Stimulated activated CD8-positive, alpha-beta memory T cell treated with anti-CD3 and anti-CD28 coated beads, Interleukin-15, amount 100 ng/mL, for 48 hours (primary cell): ENCODE results near the gene CARD11.
"Not testable (repeated sequence)": the region's sequence is repeated elsewhere in the genome, so short reads cannot be mapped to it uniquely, and the experiment has no call there.

Source experiments
- DNase-seq, 2 donors: peaks; one replicate each; pipeline ENCODE4 v3.0.0-alpha.2; 2020; ENCODE audit warnings: low read depth in 2 of 2

CARD11 gene

DNA sequence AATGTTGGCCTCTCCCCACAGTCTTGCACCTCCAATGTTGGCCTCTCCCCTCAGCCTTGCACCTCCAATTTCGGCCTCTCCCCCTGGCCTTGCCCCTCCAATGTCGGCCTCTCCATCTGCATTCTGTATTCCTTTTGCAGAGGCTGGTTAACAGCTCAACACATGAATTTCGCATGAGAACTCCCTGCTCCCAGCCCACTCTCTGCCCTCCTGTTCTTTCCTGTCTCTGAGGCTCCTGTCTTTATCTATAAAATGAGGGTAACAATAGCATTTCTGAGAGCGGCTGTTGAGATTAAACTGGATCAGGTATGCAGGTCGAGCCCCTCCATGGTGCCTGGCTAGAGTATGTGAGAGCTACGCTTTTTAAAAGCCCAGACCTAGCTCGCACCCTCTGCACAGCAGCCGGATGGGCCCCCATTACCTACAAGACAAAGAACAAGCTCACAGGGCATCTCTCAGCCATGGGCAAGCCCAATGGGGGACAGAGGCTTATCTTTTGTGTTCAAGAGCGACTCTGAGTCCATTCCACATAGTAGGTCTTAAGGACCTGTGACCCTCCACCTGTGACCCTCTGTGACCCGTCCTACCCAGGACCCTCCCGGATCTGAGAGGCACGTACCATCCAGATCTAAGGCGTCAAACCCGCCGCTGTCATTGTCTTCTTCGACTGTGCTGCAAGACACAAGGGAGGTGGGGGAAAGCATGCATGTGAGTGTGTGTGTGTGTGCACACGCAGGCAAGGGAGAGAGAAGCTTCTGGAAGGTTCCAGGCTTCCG is 117.4 kb downstream of the CARD11 start:
- no peak for DNase-seq

DNA sequence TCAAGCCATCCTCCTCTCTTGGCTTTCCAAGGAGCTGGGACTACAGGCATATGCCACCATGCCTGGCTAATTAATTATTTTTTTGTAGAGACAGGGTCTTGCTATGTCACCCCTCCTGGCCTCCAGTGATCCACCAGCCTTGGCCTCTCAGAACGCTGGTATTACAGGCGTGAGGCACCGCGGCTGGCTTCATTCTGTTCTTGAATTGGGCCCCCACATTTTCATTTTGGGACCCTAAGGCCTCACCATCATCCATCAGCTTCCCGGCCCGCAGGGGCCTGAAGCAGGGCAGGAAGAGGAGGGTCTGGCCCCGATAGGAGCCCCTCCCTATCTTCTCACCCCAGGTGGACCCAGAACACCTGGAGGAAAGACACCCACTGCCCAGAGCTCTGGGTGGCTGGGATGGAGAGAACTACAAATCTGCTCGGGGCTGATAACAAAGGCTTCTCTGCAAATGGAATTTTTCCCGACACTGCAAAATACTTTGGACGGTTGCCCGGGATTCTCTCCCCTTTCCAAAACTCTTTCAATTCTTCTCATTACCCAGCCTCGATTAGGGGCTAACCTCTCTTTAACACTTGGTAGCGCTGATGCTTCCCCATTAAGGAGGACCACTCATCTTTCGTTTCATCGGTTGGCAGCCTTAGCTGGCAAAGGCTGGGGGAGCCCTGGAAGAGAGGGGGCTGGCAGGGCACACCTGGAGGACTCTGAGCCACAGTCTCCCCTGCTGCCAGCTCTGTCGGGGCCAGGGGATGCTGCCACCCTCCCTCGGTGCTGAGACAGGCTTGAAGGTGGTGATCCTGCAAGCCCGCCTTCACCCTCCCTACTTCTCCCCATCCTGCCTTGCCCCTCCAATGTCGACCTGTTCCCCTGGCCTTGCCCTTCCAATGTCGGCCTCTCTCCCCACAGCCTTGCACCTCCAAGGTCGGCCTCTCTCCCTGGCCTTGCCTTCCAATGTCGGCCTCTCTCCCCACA is 118.5 kb downstream of the CARD11 start:
- DNase-seq = no peak

DNA sequence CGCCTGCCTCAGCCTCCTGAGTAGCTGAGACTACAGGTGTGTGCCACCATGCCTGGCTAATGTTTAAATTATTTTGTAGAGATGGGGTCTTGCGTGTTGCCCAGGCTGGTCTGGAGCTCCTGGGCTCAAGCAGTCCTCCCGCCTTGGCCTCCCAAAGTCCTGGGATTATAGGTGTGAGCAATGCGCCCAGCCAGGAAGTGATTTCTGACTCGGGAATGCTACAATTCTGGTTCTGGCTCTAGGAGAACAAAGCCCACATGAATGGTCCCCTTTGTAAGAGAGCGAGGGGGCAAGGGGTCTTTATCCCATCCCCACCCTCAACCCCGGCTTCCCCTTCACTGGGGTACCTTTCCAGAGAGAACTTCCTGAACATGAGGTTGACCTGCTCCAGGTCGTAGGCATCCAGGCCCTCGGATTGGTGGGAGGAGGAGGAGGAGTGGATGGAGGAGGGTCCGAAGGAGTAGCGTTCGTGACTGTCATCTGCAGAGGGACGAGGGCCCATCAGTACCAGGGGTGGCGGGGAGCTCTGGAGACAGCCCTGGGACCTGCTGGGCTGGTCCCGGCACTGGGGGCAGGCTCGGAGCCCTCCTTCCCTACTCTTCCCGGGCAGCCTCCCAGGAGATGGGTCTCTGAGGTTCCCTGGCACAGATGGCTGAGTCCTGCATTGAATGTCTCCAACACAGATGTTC is 119.6 kb downstream of the CARD11 start:
- DNase-seq = no peak

DNA sequence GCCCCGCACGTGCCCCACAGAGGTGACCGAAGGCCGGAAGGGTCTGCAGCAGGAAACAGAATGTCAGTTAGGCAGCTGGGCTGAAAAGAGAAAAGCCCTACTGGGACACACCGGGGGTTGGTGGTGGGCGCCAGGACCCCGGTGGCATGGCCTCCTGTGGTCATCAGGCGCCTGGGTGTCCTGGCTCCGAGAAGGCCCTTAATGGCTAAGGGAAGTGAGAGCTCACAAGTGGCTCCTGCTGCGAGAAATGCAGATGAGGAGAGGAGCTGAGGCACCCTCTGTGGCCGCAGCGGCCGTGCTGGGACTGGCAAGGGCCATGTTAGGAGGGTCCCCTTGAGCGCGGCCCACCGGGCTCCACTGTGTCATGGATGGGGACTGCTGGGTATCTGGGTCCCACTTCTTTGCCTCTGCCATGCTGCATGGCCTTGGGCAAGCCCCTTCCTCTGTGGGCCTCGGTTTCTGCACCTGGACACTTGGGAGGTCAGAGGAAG is 120.3 kb downstream of the CARD11 start:
- DNase-seq = no peak

DNA sequence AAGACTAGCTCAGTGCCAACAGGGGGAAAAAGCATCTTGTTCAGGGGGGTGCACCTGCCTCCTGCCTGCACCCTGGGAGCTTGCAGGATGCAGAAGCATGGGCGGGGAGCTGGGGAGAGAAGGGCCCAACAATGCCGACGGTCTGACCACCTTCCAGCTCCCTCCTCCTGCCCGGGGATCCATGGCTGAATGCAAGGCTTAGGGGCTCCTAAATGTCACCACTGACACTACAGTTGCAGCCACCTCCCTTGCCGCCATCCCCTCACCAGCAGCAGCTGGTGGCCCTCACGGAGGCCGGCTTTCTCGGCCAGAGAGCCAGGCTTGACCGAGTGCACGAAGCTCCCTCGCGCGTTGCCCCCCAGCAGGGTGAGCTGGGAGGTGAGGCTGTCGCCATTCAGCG is 120.8 kb downstream of the CARD11 start:
- no peak for DNase-seq

DNA sequence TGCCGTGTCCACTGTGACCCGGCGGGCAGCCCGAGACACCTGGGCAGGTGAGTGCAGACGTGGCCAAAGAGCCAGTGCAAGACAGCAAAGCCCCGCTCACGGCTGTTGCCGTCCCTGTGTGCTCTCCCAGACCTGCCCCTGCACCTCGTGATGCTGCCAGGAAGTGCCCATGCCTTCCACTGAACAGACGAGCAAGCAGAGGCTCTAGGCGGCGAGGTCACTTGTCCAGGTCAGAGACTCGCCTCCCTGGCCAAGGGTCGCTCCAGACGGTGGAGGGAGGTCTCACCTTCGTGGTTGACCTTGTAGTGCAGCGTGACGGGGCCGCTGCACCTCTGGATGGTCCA is 121.3 kb downstream of the CARD11 start:
- no peak for DNase-seq

DNA sequence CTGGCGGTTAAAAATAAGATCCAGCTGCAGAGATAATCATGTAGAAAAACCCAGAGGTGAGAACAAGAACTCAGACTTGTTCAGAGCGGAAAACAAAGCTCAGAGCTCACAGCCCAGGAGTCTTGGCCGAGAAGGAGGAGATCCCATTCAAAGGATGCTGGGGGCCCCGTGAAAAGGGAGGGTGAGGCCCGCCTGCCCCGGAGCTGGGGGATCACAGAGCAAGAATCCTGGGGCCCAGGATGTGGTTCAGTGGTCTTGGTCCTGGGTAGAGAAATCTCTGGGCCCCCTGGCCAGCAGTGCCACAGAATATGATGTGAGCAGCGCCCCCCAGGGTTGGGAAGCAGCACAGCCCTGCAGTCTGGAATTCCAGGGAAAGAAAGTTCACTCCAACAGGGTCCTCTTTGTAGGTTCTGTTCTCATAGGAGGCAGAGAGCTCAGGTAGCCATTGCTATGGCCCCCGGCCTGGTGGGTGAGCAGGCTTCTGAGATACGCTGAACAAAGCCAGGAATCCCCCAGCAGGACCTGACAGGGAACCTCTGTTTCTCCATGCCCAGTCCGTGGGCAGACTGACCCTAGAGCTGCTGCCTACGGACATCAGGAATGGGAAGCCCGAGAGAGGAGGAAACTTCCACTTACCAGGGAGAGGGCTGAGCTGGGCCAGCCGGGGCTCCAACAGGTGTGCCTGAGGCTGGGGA is 121.9 kb downstream of the CARD11 start:
- no peak for DNase-seq

DNA sequence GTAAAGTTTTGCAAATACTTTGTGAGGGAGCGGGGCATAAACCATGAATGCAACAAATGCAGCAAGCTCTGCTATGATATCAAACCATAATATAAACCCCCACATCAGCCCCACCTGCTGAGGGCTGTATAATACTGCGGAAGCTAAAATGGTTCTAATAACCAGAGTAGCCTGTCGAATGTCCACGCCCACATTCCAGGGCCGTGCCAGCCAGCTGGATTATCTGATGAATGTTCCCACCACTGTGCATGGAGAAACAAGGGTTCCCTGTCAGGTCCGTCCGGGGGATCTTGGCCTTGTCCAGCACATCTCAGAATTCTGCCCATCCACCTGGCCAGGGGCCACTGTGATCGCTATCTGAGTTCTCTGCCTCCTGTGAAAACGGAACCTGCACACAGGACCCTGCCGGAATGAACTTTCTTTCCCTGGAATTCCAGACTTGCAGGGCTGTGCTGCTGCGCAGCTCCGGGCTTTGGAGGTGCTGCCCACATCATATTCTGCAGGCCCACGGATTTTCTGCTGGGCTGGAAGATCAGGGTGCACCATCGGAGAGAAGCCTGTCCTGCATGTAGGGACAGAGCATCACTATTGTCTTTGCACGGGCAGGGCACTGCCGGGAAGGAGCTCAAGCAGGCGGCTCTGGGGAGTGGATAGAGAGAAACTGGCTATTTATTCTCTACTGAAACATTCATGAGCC is 122.6 kb downstream of the CARD11 start:
- DNase-seq = no peak

DNA sequence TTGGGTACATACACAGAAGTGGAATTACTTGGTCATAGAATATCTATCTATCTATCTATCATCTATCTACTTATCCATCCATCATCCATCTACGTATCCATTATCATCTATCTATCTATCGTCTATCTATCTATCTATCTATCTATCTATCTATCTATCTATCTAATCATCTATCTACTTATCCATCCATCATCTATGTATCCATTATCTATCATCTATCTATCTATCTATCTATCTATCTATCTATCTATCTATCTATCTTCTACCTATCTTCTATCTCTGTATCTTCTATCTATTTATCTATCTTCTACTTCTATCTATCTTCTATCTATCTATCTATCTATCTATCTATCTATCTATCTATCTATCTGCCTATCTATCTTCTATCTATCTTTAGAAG is 123.2 kb downstream of the CARD11 start:
- DNase-seq = not testable (repeated sequence)

DNA sequence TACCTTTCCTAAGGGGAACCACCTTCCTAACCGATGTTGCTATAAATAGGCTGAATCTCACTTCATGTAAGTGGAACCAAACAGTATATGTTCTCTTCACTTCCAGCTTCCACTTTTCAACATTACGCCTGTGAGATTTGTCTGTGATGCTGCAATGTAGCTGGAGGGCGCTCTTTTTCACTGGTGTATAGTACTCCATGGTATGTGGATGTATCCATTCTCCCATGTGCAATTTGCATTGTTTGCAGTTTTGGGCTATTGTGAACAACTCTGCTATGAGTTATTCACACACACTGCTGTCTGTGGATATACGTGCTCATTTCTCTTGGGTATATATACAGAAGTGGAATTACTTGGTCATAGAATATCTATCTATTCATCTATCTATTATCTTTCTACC is 123.6 kb downstream of the CARD11 start:
- DNase-seq = no peak

DNA sequence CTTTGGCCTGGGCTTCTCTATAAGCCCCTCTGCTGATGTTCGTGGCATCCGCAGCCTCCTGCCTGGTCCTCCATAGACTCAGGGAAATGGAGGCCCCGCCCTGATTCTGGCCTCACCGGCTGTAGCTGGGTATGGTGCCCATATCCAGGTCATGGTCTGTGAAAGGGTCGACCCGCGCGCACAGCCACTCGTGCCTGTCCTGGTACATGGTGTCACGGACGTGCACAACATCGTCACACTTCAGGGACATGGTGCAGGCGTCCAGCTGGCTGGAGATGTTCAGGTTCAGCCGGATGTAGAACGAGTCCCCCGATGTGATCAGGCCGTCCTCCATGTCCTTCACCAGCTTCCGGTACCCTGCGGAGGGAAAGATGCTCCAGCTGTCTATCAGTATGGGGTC is 124.4 kb downstream of the CARD11 start:
- DNase-seq = no peak

DNA sequence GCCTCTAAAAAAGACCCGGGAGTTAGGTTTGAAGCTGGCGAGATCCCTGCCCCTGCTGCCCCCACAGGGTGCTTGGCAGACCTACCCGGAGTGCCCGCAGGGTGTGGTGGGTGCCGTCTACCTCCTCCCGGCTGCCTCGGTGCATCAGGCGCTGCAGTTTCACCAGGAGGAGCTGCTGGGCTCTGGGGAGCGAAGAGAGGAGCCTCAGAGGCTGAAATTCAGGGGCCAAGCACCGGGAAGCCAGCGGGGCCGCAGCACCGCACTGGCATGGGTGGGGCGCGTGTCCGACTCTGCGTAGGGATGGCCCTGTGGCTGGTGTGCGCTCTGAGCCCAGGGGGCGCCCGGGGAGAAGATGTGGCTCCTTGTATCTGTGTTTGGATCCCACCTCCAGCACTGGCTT is 125.3 kb downstream of the CARD11 start:
- no peak for DNase-seq

DNA sequence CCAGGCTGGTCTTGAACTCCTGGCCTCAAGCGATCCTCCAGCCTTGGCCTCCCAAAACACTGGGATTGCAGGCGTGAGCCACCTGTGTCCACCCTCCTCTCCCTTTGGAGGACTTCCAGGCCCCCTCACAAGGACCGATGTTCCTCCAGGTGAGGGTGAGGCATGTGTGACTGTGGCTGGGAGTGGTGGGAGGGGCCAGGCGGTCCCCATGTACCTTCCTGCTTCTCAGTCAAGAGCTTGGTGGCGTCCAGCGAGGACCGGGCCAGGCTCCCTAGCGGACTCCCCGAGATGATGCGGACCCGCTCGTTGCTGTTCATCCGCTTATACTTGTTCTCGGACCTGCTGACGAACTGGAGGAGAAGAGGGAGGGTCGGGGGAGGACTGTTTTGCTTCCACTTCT is 128.6 kb downstream of the CARD11 start:
- no peak for DNase-seq

DNA sequence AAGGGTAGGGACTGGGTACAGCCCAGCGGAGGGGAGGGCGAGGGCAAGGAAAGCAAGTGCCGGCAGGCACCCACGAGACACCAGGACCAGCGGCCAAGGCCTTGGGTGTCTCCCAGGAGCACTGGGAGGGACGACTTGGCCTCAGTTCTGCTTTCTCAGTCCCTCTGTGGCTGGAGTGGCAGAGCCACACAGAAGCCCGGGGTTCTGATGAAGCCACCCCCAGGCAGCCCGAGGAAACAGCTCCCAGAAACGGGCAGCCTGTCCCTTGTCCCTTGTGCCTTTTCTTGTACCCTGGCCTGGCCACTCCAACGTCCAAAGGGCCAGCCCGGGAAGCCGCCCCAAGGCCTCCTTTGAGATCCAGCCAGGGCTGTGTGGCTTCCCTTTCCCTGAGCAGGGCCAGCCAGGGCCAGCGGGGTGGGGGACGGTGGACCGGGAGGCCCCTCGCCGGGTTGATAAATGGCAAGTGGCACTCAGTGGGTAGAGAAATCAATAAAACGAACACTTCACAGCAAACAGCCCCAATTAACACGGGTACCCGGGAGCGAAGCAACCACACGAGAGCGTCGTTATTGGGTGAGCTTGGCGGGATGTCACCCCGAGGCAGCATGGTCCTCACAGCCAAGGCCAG is 129.8 kb downstream of the CARD11 start:
- no peak for DNase-seq

DNA sequence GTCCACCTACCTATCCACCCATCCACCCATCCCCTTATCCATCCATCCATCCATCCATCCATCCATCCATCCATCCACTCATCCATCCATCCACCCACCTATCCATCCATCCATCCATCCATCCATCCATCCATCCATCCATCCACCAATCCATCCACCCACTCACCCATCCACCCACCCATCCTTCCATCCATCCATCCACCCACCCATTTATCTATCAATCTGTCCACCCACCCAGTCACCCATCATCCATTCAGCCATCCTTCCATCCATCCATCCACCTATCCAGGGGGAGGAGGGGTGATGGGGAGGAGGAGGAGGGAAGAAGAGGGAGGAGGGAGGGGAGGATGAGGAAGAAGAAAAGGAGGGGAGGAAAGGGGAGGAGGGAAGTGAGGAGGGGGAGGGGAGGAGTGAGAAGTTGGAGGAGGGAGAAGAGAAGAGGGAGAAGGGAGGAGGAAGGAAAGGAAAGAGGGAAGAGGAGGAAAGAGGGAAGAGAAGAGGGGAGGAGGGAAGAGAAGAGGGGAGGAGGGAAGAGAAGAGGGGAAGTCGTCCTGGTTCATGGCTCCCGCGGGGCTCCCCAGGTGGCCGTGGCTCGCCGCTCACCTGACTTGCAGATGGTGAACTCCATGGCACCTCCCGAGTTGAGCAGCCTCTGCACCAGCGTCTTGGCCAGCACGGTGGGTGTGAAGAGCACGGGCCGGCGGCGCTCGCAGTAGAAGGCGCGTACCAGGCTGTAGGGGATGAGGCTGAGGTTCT is 130.8 kb downstream of the CARD11 start:
- DNase-seq = no peak

DNA sequence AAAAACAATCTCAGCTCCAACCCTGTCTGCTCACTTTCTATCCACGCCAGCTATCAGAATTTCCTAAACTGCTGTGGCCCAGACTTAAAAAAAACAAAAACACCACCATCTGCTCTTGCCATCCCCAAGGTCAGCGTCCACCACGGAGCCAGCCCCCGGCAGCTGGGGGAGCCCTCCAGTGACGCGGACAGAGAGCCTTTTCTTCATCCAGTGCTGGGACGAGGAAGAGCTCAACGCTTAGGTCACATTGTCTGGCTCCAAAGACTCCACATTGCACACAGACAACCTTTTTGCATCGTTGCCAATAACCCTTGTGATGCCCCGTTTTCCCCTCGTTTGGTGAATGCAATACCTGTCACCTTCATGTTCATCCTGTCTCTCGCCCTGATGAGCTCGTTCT is 132.2 kb downstream of the CARD11 start:
- no peak for DNase-seq

DNA sequence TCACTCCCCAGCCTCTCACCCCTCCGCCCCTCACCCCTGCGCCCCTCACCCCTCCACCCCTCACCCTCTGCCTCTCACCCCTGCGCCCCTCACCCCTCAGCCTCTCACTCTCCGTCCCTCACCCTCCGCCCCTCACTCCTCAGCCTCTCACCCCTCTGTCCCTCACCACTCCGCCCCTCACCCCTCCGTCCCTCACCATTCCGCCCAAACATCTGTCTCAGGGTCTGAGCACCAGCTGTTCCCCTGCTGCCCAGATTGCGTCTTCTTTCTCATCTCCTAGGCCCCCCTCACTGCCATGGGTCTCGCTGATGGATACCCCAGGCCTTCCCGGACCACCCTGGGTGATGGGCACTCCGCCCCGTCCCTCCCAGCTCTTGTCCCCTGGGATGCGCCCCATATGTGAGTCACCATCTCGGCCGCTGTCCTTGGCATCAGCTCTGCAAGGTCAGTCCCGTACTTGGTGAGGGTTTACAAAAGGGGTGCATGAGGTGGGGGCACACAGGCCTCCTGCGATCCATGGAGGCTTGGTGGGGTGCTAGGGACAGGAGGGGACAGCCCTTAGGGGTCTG is 134.1 kb downstream of the CARD11 start:
- DNase-seq = no peak

DNA sequence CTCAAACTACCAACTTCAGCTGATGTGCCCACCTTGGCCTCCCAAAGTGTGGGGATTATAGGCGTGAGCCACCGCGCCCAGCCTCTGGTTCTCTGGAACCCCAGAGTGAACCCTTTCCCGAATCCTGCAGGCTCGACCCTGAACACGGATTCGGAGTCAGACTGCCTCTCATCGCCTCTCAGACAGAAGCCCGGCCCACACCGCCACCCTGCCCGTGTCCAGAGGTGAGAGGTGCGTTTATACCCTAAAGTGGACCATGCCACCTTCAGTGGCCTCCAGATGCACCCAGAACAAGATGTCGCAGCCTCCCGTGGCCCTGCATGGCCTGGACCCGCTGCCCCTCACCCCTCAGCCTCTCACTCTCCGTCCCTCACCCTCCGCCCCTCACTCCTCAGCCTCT is 134.6 kb downstream of the CARD11 start:
- no peak for DNase-seq

DNA sequence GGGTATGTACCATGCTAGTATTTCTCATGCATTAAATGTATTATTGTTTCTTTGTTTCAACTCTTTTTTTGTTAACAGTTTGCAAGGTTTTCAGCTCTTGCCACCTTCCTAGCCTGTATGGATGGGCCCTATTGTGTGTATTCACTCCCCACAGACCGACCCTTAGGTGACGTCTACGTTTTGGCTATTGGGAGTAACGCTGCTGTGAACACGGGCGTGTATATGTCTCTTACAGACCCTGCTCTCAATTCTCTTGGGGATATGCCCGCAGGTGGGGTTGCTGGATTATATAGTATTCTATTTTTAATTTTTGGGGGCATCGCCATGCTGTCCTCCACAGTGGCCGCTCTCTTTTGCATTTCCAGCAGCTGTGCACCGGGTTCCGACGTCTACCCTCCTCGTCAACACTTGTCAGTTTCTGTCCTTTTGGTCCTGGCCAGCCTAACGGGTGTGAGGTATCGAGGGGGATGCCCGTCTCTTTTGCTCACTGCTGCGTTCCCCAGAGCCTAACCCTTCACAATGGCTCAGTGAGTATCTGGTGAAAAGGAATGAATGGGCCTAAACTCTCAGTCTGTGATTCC is 135.5 kb downstream of the CARD11 start:
- no peak for DNase-seq
